Prostate gland (tissue), 2 donors: ENCODE measurements around the gene ESPNL.

Experiments used
- POLR2A ChIP-seq: fragments of 450-650 bp; IDR thresholded peaks from one replicate; pipeline ENCODE4 v1.6.1; 2016; ENCODE audit warnings: antibody characterized with exemption, mild to moderate bottlenecking
- TF ChIP-seq, protein P1 (sequence below), 4 experiments: fragments of 200-600 bp in 2 of 4; fragments of 450-650 bp in 2 of 4; sonication (generic) in 2 of 4; IDR thresholded peaks; 1 replicate in 3 of 4; 2 replicates in 1 of 4; pipeline ENCODE4 v1.5.1; 2016 to 2019; ENCODE audit warnings: antibody characterized with exemption in 4 of 4, mild to moderate bottlenecking in 2 of 4, moderate library complexity in 2 of 4

DNA sequence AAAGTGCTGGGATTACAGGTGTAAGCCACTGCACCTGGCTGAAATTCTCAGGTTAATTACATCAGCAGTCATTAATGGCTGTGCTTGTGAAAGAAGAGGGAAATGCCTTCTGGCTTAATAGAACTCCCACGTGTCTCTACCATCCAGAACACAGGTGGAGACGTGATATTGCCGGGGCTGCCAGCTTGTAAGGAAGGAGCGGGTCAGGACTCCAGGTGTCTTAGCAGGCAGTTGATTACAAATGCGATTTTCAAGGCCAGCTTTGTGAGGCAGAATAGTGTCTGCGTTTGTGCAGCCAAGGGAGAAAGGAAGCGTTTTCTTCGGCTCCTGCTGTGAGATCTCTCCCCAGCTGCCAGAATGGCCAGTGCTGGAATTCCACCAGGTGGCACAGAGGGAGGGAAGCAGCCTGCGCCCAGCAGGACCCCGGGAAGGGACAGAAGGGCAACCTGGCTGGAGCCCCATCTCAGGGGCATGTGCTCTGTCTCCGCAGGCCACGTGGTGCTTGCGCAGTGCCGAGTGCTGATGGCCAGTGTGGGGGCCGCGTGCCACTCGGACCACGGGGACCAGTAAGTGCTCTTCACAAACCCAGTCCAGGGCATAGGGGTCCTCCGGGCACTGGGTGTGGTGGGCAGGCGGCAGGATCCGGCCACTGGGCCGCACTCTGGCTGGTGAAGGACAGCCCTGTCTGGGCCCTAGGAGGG lies 3.7 kb upstream of the ESPNL start:
- TF ChIP-seq, protein P1, sequence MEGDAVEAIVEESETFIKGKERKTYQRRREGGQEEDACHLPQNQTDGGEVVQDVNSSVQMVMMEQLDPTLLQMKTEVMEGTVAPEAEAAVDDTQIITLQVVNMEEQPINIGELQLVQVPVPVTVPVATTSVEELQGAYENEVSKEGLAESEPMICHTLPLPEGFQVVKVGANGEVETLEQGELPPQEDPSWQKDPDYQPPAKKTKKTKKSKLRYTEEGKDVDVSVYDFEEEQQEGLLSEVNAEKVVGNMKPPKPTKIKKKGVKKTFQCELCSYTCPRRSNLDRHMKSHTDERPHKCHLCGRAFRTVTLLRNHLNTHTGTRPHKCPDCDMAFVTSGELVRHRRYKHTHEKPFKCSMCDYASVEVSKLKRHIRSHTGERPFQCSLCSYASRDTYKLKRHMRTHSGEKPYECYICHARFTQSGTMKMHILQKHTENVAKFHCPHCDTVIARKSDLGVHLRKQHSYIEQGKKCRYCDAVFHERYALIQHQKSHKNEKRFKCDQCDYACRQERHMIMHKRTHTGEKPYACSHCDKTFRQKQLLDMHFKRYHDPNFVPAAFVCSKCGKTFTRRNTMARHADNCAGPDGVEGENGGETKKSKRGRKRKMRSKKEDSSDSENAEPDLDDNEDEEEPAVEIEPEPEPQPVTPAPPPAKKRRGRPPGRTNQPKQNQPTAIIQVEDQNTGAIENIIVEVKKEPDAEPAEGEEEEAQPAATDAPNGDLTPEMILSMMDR (IDR thresholded peaks at IDR 0.05): no peak
- no peak for TF ChIP-seq POLR2A
